ENCODE measurements around the gene TVP23A.
"Not testable (repeated sequence)": the region's sequence is repeated elsewhere in the genome, so short reads cannot be mapped to it uniquely, and the experiment has no call there.

The TVP23A gene

GRCh38 chr16:10744370-10745030 lies 74.1 kb downstream of the TVP23A start:
- no peak for DNase-seq

- peak; percentile 99 for DNase-seq
These were observed 74.8 kb downstream of the TVP23A start, which contains the start of gene NUBP1 for GRCh38 chr16:10743610-10744369. NUBP1 (plus strand) TSS chr16:10743842; CDS start chr16:10743864, 22 bp downstream.

- no peak for DNase-seq
These were observed 75.4 kb downstream of the TVP23A start for GRCh38 chr16:10743227-10743609.

- DNase-seq, result no peak
These were observed 76.8 kb downstream of the TVP23A start for GRCh38 chr16:10741844-10742243.

DNA sequence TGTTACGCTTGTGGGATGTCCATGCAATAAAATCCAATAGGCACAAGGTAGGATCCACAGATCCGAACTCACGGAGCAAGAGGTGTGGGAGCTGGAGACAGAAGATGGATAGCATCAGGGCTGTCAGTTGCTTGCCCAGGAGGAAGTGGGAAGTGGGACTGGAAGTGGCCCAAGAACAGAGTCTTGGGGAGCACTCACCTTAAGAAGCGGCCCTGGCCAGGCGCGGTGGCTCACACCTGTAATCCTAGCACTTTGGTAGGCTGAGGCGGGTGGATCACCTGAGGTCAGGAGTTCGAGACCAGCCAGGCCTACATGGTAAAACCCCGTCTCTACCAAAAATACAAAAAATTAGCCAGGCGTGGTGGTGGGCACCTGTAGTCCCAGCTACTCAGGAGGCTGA lies 77.3 kb downstream of the TVP23A start:
- not testable (repeated sequence) for DNase-seq

- DNase-seq, result no peak
These were observed 77.8 kb downstream of the TVP23A start for GRCh38 chr16:10740845-10741208.

DNA sequence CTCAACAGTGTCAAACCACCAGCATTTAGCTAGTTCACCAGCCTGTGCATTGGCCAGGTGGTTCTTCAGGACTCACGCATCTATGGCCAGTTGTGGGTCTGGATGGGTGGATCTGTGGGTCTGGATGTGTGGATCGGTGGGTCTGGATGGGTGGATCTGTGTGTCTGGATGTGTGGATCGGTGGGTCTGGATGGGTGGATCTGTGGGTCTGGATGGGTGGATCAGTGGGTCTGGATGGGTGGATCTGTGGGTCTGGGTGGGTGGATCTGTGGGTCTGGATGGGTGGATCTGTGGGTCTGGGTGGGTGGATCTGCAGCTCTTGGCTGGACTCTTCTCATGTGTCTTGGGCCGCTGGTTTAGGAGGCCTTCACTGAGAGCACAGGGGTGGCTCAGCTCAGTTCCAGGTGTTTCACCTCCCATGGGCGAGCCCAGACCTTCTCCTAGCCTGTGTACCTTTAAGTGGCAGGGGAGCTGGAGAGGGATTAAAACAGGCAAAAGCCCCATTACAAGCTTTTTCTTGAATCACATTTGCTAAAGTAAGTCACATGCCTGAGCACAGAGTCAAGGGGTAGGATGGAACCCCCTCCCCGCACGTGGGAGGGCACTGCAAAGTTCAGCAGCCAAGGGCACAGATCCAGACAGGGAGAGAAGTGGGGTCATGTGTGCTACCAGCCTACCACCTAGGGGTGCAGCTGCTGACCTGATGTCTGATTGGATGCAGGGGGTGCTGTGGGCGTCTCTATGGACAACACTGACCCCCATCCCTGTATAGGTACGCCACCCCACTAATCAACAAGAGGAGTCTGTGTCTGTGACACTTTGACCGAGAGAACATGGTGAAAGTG lies 78.4 kb downstream of the TVP23A start:
- DNase-seq, result no peak

DNA sequence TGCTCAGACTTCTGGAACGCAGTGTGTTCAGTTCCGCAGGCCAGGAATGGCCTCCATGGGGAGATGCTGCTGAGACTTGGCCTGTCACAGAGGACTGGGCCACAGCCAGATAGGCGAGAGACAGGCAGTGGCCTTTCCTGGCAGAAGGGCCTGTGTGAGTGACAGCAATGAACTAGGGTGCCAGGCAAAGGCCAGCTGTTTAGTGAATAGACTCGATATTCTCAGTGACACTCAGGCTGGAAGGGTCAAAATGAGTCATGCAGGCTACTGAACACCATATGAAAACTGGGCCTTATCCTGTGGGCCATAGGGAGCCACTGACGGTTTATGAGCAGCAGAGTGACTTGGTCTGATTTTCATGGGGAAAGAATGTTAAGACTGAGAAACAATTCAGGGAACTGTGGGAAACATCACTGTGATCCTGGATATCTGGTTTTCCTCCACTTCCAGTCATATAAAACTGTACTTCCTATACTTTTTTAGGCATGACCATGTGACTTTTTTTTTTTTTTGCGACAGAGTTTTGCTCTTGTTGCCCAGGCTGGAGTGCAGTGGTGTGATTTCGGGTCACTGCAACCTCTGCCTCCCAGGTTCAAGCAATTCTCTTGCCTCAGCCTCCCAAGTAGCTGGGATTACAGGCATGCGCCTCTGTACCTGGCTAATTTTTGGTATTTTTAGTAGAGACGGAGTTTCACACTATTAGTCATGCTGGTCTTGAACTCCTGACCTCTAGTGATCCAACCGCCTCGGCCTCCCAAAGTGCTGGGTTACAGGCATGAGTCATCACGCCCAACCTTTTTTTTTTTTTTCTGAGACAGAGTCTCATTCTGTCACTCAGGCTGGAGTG lies 80.1 kb downstream of the TVP23A start:
- peak; percentile 30 for DNase-seq

GRCh38 chr16:10737068-10737625 lies 81.4 kb downstream of the TVP23A start:
- peak; percentile 86 for DNase-seq

GRCh38 chr16:10731790-10732189 lies 86.8 kb downstream of the TVP23A start:
- no peak for DNase-seq

- DNase-seq, result no peak
These were observed 89.2 kb downstream of the TVP23A start for GRCh38 chr16:10729104-10730048.

GRCh38 chr16:10728003-10728887 lies 90.3 kb downstream of the TVP23A start:
- no peak for DNase-seq

All from CD4-positive, alpha-beta T cell treated with Interleukin-10 for 1 hour (primary cell).